CD4-positive, alpha-beta T cell treated with Interleukin-4 for 4 hours (primary cell): ENCODE measurements around the gene CADM4.

Source experiments
- DNase-seq: peaks from one replicate; pipeline ENCODE4 v3.0.0-alpha.2; 2020

Gene CADM4

GRCh38 chr19:43631491-43631890 is 8.2 kb downstream of the CADM4 start:
- DNase-seq: no peak

DNA sequence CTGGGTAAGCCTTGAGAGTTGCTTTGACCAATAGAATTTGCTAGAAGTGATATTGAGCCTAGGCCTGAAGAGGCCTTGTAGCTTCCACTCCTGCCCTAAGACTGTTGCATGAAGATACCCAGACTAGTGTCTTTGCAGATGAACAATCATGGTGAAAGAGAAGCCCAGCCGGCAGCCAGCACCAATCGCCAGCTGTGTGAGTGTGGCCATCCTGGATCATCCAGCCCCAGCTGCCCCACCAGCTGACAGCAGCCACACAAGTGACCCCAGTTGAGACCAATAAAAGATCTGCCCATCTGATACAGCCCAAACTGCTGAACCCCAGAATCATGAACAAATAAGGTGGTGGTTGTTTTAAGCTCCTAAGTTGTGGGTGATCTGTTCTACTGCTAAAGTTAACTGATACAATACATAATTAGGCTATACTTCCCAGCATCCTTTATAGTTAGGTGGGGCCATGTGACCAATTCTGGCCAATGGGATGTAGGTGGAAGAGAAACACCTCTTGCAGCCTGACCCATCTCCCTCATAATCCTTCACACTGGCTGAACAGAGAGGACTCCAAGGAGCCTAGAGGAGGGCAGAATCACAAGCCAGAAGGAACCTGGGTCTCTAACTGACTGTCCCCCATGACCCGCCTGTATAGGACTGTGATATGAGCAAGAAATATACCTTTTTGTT is 10.9 kb downstream of the CADM4 start:
- no peak for DNase-seq

GRCh38 chr19:43626838-43627237 is 12.8 kb downstream of the CADM4 start:
- DNase-seq: no peak

- DNase-seq: no peak
These were observed 13.6 kb downstream of the CADM4 start for GRCh38 chr19:43625918-43626579.

- DNase-seq: peak; percentile 81
These were observed 14.7 kb downstream of the CADM4 start for GRCh38 chr19:43624933-43625332.

GRCh38 chr19:43623889-43624670 is 15.6 kb downstream of the CADM4 start:
- DNase-seq: no peak

- DNase-seq: no peak
These were observed 16.7 kb downstream of the CADM4 start for GRCh38 chr19:43622956-43623355.

DNA sequence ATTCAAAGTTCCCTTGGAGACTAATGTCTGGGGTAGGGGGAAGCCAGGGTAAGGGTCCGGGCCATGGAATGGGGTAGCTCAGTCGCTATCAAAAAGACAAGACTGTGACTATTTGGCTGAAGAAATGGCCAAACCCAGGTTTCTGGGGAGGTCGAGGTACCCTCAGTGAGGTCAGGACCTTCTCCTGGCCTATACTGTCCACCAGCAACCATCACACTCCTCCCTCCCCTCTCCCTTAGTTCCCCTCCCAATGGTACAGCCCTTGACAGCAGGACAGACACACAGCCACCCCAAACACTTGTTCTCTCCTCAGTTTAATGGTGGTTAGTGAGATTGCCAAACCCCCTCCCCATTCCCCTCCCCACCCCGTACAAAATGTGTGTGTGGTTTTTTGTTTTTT is 17.6 kb downstream of the CADM4 start:
- DNase-seq: no peak

- no peak for DNase-seq
These were observed 19.3 kb downstream of the CADM4 start for GRCh38 chr19:43620061-43621001.

DNA sequence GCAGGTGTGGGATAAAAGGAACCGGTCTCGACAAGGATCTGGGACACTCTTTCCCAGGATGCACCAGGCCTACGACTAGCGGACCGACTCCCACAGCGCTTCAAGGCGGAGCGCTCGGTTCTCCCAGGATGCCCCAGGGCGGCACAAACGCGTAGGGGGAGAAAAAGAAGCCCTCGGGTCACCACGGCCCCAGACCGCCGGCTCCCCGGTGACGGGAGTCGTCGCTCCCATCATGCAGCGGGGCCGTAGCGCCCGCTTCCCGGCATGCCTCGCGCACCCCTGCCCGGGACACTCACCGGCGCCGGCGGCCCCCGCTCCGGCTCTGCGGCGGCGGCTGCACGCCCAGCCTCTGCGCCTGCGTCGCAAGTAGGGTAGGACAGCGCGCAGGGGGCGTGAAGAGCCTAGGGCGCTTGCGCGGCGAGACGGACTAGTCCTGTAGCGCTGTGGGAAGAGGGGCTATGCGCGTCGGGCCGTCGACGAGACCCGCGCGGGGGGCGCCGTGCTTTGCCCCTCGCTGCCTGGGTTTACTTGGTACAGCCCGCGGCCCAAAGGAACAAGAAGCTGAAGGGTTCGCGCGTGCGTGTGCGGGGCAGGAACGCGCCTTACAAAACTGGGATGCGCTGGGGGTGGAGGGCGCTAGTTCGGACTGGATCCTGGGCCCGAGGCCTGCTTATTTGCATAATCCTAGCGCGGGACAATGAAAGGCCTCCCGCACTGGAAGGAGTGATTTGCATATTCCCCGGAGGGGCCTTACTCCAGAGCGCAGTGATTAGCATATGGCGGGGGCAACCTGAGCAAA is 20.2 kb downstream of the CADM4 start, which contains the start of gene ZNF428:
TSS of gene ZNF428 (minus strand) at position 368 of the 799 bp plus-strand sequence. CDS start 5,325 bp downstream, outside the sequence.
- peak; percentile 87 for DNase-seq

GRCh38 chr19:43618921-43619261 is 20.8 kb downstream of the CADM4 start:
- peak; percentile 30 for DNase-seq

DNA sequence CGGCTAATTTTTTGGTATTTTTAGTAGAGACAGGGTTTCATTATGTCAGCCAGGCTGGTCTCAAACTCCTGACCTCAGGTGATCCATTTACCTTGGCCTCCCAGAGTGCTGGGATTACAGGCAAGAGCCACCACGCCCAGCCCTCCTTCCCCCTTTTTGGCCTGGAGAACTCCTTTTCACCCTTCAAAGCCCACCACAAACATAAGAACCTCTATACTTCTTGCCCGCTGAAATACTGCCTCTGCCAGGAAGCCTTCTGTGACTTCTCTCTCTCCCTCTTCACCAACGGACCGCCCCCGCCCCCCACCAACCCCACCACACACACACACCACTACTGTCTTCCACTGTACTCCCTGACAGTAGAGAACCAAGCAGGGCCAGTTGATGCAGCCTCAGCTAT is 22.7 kb downstream of the CADM4 start:
- no peak for DNase-seq

DNA sequence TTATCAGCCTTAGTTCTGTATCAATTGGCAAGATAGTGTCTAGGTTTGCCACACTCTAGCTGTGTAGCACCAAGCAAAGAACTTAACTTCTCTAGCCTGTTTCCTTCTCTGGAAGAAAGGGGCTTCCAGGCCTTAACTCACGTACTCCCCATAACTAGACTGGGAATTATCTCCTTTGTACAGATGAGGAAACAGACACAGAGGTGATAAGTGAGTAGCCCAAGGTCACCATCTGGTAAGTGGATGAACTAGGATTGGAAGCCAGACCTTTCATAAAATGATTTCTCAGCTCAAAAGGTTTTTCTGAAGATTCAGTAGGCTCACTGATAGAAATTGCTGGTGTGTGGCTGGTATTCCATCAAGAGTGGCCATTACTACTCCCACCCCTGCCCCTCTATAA is 23.3 kb downstream of the CADM4 start:
- no peak for DNase-seq

- no peak for DNase-seq
These were observed 27.3 kb downstream of the CADM4 start for GRCh38 chr19:43612374-43612773.

DNA sequence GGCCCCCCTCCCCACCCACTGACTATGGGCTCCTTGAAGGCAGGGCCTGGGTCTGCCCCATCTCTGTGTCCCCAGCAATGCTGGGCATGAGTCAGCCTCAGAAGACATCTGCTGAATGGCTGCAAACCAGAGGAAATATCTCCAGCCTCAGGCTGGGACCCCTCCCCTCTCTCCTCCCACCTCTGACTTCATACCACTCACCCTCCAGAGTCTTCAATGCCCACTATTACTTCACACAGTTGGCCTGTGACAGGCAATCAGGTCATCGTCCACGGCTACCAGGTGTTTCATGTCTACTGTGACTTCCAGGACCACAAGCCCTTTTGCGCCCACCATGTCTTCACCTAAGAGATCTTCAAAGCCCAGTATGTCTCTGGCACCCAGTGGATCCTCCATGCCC is 27.9 kb downstream of the CADM4 start, which contains the start of gene SRRM5:
TSS of gene SRRM5 (plus strand) at position 301 of the 400 bp plus-strand sequence. CDS start at position 335, 34 bp downstream.
- no peak for DNase-seq

- DNase-seq: no peak
These were observed 29.2 kb downstream of the CADM4 start for GRCh38 chr19:43610493-43610892.

DNA sequence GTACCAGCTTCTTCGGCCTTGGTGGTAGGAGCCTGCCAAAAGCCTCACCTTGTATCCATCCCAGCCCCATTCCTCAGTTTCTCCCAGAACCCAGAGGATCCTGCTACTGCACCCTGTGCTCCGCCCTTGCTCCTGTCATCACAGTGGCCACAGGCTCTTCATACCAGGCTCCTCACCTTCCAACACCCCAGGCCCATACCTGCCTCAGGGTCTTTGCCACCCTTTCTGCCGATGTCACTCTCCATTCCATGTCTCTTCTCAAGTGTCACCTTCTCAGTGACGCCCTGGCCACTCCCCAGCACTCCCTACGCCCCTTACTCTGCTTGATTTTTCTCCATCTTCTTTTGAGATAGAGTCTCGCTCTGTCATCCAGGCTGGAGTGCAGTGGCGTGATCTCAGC is 29.8 kb downstream of the CADM4 start:
- DNase-seq: no peak

GRCh38 chr19:43607238-43608205 is 32.1 kb downstream of the CADM4 start:
- no peak for DNase-seq

DNA sequence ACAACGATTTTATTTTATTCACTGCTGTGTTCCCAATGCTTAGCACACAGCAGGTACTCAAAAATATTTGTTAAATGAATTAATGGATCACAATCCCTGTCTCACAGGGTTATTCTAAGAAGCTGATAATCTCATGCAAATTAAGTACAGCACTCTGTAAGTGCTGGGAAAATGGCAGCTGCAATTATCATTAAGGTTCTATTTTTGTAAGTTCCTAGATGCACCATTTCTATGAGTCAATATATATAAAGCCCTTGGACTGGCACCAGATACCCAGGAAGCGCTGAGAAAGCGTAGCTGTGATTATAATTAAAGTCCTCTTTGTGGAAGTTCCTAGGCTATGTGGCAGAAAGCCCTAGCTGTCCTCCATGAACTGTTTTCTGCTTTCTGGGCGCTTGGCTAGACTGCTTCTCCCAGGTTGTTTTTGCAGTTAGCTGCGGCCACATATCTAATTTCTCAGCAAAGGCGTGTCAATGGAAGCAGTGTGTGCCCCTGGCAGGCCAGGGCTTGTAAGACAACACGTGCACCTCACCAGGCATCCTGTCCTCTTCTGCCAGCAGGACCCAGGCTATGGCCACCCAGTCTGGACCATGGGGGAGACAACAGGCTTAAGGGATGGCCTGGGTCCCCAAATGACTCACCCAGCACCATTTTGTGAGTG is 33.0 kb downstream of the CADM4 start:
- DNase-seq: no peak
